Panc1 (cell line): ENCODE results near the gene FMNL3. TPM values are rescaled to one million over a fixed set of nuclear protein-coding genes. Genes with fewer than 3 reads are reported as not detected.

Source experiments
- ATAC-seq: fragments of 200-7000 bp; cut with Tn5 transposase; 2 replicates; pipeline ENCODE4 v1.9.1; 2020; ENCODE audit warnings: mild to moderate bottlenecking, moderate library complexity
- BruUV-seq: library from RNA; stranded (reverse); fragments of 400-500 nt; replicated peaks from 2 replicates; lab custom pipeline; 2021; lab: Mats Ljungman, UMichigan
- CTCF ChIA-PET: fragments of 300-600 bp; sonication (Branson Sonifier 250); formaldehyde crosslinking; loops from one replicate; lab custom pipeline; 2022; ENCODE audit warnings: antibody characterized with exemption; lab: Charles Lee
- POLR2A ChIA-PET: fragments of 300-600 bp; sonication (Branson Sonifier 250); formaldehyde crosslinking; loops from one replicate; lab custom pipeline; 2022; ENCODE audit warnings: antibody characterized with exemption; lab: Charles Lee
- DNase-seq: peaks from one replicate; pipeline ENCODE4 v3.0.0-alpha.2; 2010; ENCODE audit warnings: low read depth, low spot score
- H3K27ac ChIP-seq: 2 replicates; pipeline ENCODE4 v1.5.1; 2011; ENCODE audit warnings: mild to moderate bottlenecking, low read length, inconsistent platforms
- H3K27me3 ChIP-seq: fragments of 200-500 bp; sonication (Bioruptor generic); 2 replicates; pipeline ENCODE4 v1.6.0; 2014; ENCODE audit warnings: low read length, inconsistent platforms; ENCODE audit not compliant: control insufficient read depth, insufficient read depth
- H3K36me3 ChIP-seq: fragments of 200-500 bp; sonication (Bioruptor generic); 2 replicates; pipeline ENCODE4 v1.5.1; 2014; ENCODE audit warnings: inconsistent platforms, mild to moderate bottlenecking, low read length, moderate library complexity; ENCODE audit not compliant: control insufficient read depth, insufficient read depth
- H3K4me1 ChIP-seq: 2 replicates; pipeline ENCODE4 v1.5.1; 2011; ENCODE audit warnings: inconsistent platforms, mild to moderate bottlenecking, low read length, moderate library complexity; ENCODE audit not compliant: control insufficient read depth, insufficient read depth
- H3K4me3 ChIP-seq, 2 experiments: 2 replicates each; pipeline ENCODE4 v1.5.1; 2011 to 2012; ENCODE audit warnings: low read depth in 2 of 2, low read length in 2 of 2, mild to moderate bottlenecking in 2 of 2, inconsistent platforms in 1 of 2, moderate library complexity in 1 of 2
- H3K9me3 ChIP-seq: fragments of 200-500 bp; sonication (Bioruptor generic); 2 replicates; pipeline ENCODE4 v1.5.1; 2014; ENCODE audit warnings: low read depth, mild to moderate bottlenecking, inconsistent platforms, low read length, moderate library complexity; ENCODE audit not compliant: control insufficient read depth, insufficient read depth
- POLR2AphosphoS5 ChIP-seq: IDR thresholded peaks from 2 replicates; pipeline ENCODE4 v1.6.1; 2012; ENCODE audit warnings: mild to moderate bottlenecking, low read depth, low read length, moderate library complexity
- REST ChIP-seq, 2 experiments: IDR thresholded peaks; 2 replicates each; pipeline ENCODE4 v1.6.1; 2011 to 2012; ENCODE audit warnings: low read depth in 2 of 2, control low read depth in 1 of 2, low read length in 1 of 2, mild to moderate bottlenecking in 1 of 2, moderate library complexity in 1 of 2; ENCODE audit not compliant: insufficient read depth in 1 of 2
- SIN3A ChIP-seq: IDR thresholded peaks from 2 replicates; pipeline ENCODE4 v1.6.1; 2012; ENCODE audit warnings: low read depth, mild to moderate bottlenecking, low read length, moderate library complexity, borderline replicate concordance; ENCODE audit not compliant: insufficient read depth
- TCF7L2 ChIP-seq: IDR thresholded peaks from 2 replicates; pipeline ENCODE4 v1.6.1; 2011; ENCODE audit warnings: mild to moderate bottlenecking, low read depth, low read length, inconsistent platforms
- in situ Hi-C: cut with HindIII; loops from 2 replicates; pipeline ENCODE4 v1.10.0; 2016; ENCODE audit warnings: low sequenced_read_pairs, low pct_unique_long_range_greater_than_20kb
- intact Hi-C: fragments of 100-400 bp; cut with micrococcal nuclease; formaldehyde crosslinking; loops from one replicate; pipeline ENCODE4 v1.10.0; 2022; ENCODE audit not compliant: unreplicated experiment
- total RNA-seq: library from RNA; stranded (reverse); gene quantifications from one replicate; pipeline ENCODE4 v1.2.1, GENCODE V29; 2021; ENCODE audit not compliant: unreplicated experiment
- TF ChIP-seq, protein P1 (sequence below): fragments of 450-650 bp; IDR thresholded peaks from 2 replicates; pipeline ENCODE4 v1.5.1; 2017; ENCODE audit warnings: mild to moderate bottlenecking

FMNL3 gene
- total RNA-seq, 1 experiment from 2014 or later: 25.7 TPM

GRCh38 chr12:49646871-49647654 lies 60.1 kb downstream of the FMNL3 start:
- no TSS peak for BruUV-seq
- Histone ChIP-seq H3K9me3 (no peaks in the 10 kb centered on the region), H3K27me3 (no peaks in the 10 kb centered on the region), H3K27ac (no peak overlapping the region), H3K4me1 (peaks cover 3% of the 10 kb centered on the region; the same call in 1 of the 2 replicates), H3K4me3 (no peak overlapping the region), H3K36me3 (peaks cover 10% of the 10 kb centered on the region)
- in situ Hi-C loops: no loop called here
- ChIA-PET CTCF (interaction anchor here (1.4 kb wide), 1 partner anchor 94 kb away, joined by 3 read pairs; the partner anchor contains the start of gene TMBIM6), POLR2A (interaction anchor here (0.7 kb wide), 1 partner anchor 32 kb away, joined by 5 read pairs; no protein-coding TSS in a partner anchor)
- ATAC-seq: no peak
- intact Hi-C loops: loop anchor here (10.0 kb wide), 1 partner anchor 98 kb away; the partner anchor contains the start of gene TMBIM6
- TF ChIP-seq TCF7L2 (no peak), REST (IDR thresholded peaks at IDR 0.05; ENCODE audit: insufficient read depth in 1 of 2, low read depth in 2 of 2, low read length in 1 of 2) (no peak), POLR2AphosphoS5 (no peak), SIN3A (no peak)
- TF ChIP-seq, protein P1, sequence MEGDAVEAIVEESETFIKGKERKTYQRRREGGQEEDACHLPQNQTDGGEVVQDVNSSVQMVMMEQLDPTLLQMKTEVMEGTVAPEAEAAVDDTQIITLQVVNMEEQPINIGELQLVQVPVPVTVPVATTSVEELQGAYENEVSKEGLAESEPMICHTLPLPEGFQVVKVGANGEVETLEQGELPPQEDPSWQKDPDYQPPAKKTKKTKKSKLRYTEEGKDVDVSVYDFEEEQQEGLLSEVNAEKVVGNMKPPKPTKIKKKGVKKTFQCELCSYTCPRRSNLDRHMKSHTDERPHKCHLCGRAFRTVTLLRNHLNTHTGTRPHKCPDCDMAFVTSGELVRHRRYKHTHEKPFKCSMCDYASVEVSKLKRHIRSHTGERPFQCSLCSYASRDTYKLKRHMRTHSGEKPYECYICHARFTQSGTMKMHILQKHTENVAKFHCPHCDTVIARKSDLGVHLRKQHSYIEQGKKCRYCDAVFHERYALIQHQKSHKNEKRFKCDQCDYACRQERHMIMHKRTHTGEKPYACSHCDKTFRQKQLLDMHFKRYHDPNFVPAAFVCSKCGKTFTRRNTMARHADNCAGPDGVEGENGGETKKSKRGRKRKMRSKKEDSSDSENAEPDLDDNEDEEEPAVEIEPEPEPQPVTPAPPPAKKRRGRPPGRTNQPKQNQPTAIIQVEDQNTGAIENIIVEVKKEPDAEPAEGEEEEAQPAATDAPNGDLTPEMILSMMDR: no peak
- no peak for DNase-seq

GRCh38 chr12:49646331-49646830 lies 60.8 kb downstream of the FMNL3 start:
- Histone ChIP-seq H3K4me3 (no peak overlapping the region), H3K27ac (no peak overlapping the region), H3K9me3 (no peaks in the 10 kb centered on the region), H3K27me3 (no peaks in the 10 kb centered on the region), H3K36me3 (peaks cover 10% of the 10 kb centered on the region), H3K4me1 (peaks cover 3% of the 10 kb centered on the region; the same call in 1 of the 2 replicates)
- in situ Hi-C loops: no loop called here
- ChIA-PET CTCF (no interaction called here), POLR2A (no interaction called here)
- DNase-seq: no peak
- no peak for ATAC-seq
- intact Hi-C loops: loop anchor here (10.0 kb wide), 1 partner anchor 98 kb away; the partner anchor contains the start of gene TMBIM6
- TF ChIP-seq TCF7L2 (no peak), REST (IDR thresholded peaks at IDR 0.05; ENCODE audit: insufficient read depth in 1 of 2, low read depth in 2 of 2, low read length in 1 of 2) (no peak), SIN3A (no peak), POLR2AphosphoS5 (no peak)
- TF ChIP-seq, protein P1: no peak
- no TSS peak for BruUV-seq
